Measurements from ENCODE around the gene TMBIM6. TPM values are rescaled to one million over a fixed set of nuclear protein-coding genes. Genes with fewer than 3 reads are reported as not detected.

Gene TMBIM6
- polyA plus RNA-seq, 3 donors: 315 to 1,453 (median 1,396) TPM

GRCh38 chr12:49809381-49809905 lies 68.1 kb downstream of the TMBIM6 start:
- Mint-ChIP-seq H3K27me3 (ENCODE audit: low read depth in 3 of 3) (no peaks in the 10 kb centered on the region), H3K4me1 (peaks cover 15% of the 10 kb centered on the region), H3K9me3 (no peaks in the 10 kb centered on the region), H3K4me3 (no peak overlapping the region), H3K36me3 (peaks cover 50 to 52% of the 10 kb centered on the region in 2 donors), H3K27ac (peak overlapping the region in 2 of 7 donors; percentile 67 to 68)
- Histone ChIP-seq H3K9ac (ENCODE audit: insufficient read depth, low read length, poor library complexity, severe bottlenecking) (no peak overlapping the region), H3K9me3 (replicated peaks in 1 of 2; ENCODE audit: control insufficient read depth in 1 of 2, insufficient read depth in 1 of 2, low read length in 2 of 2) (no peaks in the 10 kb centered on the region), H3K4me2 (replicated peaks; ENCODE audit: extremely low read depth, low read length, poor library complexity, severe bottlenecking) (no peak overlapping the region), H3K27me3 (ENCODE audit: control insufficient read depth in 2 of 2, insufficient read depth in 2 of 2, low read length in 2 of 2) (no peaks in the 10 kb centered on the region), H3K4me3 (replicated peaks in 1 of 3; ENCODE audit: low read depth in 2 of 3, low read length in 3 of 3) (no peak overlapping the region), H3K79me2 (ENCODE audit: insufficient read depth, low read length) (peaks cover 30% of the 10 kb centered on the region), H3K27ac (ENCODE audit: low read depth in 1 of 2, low read length in 2 of 2) (peak overlapping the region in 1 of 2 donors; percentile 34), H2AFZ (ENCODE audit: insufficient read depth, low read depth, low read length, poor library complexity, severe bottlenecking) (no peak overlapping the region), H4K20me1 (ENCODE audit: insufficient read depth, low read length) (peaks cover 95% of the 10 kb centered on the region), H3K4me1 (ENCODE audit: control insufficient read depth in 1 of 2, insufficient read depth in 2 of 2, low read length in 2 of 2) (peaks cover 0 to 3% of the 10 kb centered on the region in 2 donors), H3K36me3 (replicated peaks in 1 of 2; ENCODE audit: control insufficient read depth in 1 of 2, insufficient read depth in 2 of 2, low read length in 2 of 2) (peaks cover 30 to 47% of the 10 kb centered on the region in 2 donors)
- TF ChIP-seq CTCF (IDR thresholded peaks at IDR 0.05): no peak
- intact Hi-C loops (cut with micrococcal nuclease): no loop called here
- DNase-seq: no peak
- WGBS (ENCODE audit: insufficient coverage): no CpG with 5 or more reads among the region's 4 CpGs

GRCh38 chr12:49809906-49810389 lies 68.6 kb downstream of the TMBIM6 start:
- DNase-seq: no peak
- H3K27me3 Mint-ChIP-seq (ENCODE audit: low read depth in 3 of 3): no peaks in the 10 kb centered on the region
- H3K9ac ChIP-seq (ENCODE audit: insufficient read depth, low read length, poor library complexity, severe bottlenecking): no peak overlapping the region
- H3K27ac ChIP-seq (ENCODE audit: low read depth in 1 of 2, low read length in 2 of 2): peak overlapping the region in 1 of 2 donors; percentile 34
- peaks cover 90% of the 10 kb centered on the region for H4K20me1 ChIP-seq (ENCODE audit: insufficient read depth, low read length)
- no peak overlapping the region for H3K4me2 ChIP-seq (replicated peaks; ENCODE audit: extremely low read depth, low read length, poor library complexity, severe bottlenecking)
- peaks cover 28 to 47% of the 10 kb centered on the region in 2 donors for H3K36me3 ChIP-seq (replicated peaks in 1 of 2; ENCODE audit: control insufficient read depth in 1 of 2, insufficient read depth in 2 of 2, low read length in 2 of 2)
- no peak overlapping the region for H3K4me3 ChIP-seq (replicated peaks in 1 of 3; ENCODE audit: low read depth in 2 of 3, low read length in 3 of 3)
- no peaks in the 10 kb centered on the region for H3K9me3 ChIP-seq (replicated peaks in 1 of 2; ENCODE audit: control insufficient read depth in 1 of 2, insufficient read depth in 1 of 2, low read length in 2 of 2)
- H3K27me3 ChIP-seq (ENCODE audit: control insufficient read depth in 2 of 2, insufficient read depth in 2 of 2, low read length in 2 of 2): no peaks in the 10 kb centered on the region
- H3K4me1 Mint-ChIP-seq: peaks cover 15% of the 10 kb centered on the region
- H2AFZ ChIP-seq (ENCODE audit: insufficient read depth, low read depth, low read length, poor library complexity, severe bottlenecking): no peak overlapping the region
- H3K4me3 Mint-ChIP-seq: no peak overlapping the region
- peaks cover 50 to 51% of the 10 kb centered on the region in 2 donors for H3K36me3 Mint-ChIP-seq
- peak overlapping the region in 1 of 7 donors; percentile 67 for H3K27ac Mint-ChIP-seq
- peaks cover 35% of the 10 kb centered on the region for H3K79me2 ChIP-seq (ENCODE audit: insufficient read depth, low read length)
- H3K4me1 ChIP-seq (ENCODE audit: control insufficient read depth in 1 of 2, insufficient read depth in 2 of 2, low read length in 2 of 2): peaks cover 0 to 3% of the 10 kb centered on the region in 2 donors
- WGBS (ENCODE audit: insufficient coverage): 76% methylated on average over 5 of the region's 9 CpGs
- no peaks in the 10 kb centered on the region for H3K9me3 Mint-ChIP-seq
- no peak for TF ChIP-seq CTCF (IDR thresholded peaks at IDR 0.05)
- intact Hi-C loops (cut with micrococcal nuclease): no loop called here

Data from CD14-positive monocyte (primary cell).